ENCODE results near the gene MYBPHL.

The MYBPHL gene

DNA sequence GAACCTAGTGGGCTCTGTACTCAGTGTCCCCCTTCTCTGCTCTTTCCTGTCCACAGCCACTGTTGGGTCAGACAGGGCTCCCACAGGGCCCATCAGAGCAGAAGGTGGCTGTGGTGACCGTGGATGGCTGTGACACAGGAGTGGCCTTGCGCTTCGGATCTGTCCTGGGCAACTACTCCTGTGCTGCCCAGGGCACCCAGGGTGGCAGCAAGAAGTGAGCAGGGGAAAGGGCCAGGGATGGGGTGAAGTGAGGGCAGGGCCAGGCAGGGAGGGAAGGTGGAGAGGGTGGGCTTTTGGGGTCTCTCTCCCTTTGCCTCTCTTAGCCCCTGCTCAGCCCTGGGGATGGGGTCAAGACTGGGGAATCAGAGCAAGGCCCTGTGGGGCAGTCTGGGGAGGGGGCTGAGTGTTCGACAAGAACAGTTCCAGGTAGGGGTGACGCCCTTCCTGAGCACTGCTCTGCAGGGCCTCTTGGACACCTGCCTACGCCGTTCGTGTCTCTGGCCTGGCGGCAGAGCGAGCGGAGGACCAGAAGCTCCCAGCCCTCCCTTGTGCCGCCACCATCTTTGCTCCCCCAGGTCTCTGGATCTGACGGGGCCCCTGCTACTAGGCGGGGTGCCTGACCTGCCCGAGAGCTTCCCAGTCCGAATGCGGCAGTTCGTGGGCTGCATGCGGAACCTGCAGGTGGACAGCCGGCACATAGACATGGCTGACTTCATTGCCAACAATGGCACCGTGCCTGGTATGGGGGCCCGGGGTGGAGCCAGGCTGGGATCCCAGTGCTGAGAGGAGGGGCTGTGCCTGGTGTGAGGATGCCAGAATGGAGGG is 44.4 kb downstream of the MYBPHL start:
- no peak overlapping the region for H3K27ac ChIP-seq (replicated peaks; ENCODE audit: low read length)
- peaks cover 0 to 2% of the 10 kb centered on the region in 2 donors for H3K9me3 ChIP-seq (replicated peaks in 1 of 2; ENCODE audit: control insufficient read depth in 2 of 2, insufficient read depth in 1 of 2, low read depth in 1 of 2, low read length in 2 of 2)
- peaks cover 21% of the 10 kb centered on the region for H3K79me1 ChIP-seq (ENCODE audit: low read depth, low read length)
- no peak for DNase-seq (ENCODE audit: low spot score)
- peaks cover 64 to 90% of the 10 kb centered on the region in 2 donors for H3K36me3 ChIP-seq (replicated peaks in 1 of 2; ENCODE audit: control insufficient read depth in 2 of 2, insufficient read depth in 2 of 2, low read length in 2 of 2)
- H3K14ac ChIP-seq (ENCODE audit: low read length): no peak overlapping the region
- H3K4me2 ChIP-seq (ENCODE audit: insufficient read depth, low read length, poor library complexity, severe bottlenecking): no peak overlapping the region
- peak overlapping the region; percentile 80 for H2BK5ac ChIP-seq (ENCODE audit: low read length)
- H3K27me3 ChIP-seq (ENCODE audit: control insufficient read depth in 3 of 3, insufficient read depth in 3 of 3, low read depth in 1 of 3, low read length in 3 of 3): no peaks in the 10 kb centered on the region
- H4K91ac ChIP-seq (ENCODE audit: low read depth, low read length, poor library complexity): peak overlapping the region; percentile 87
- H2BK12ac ChIP-seq (ENCODE audit: low read length): peak overlapping the region; percentile 75
- H2AFZ ChIP-seq (ENCODE audit: low read length): no peak overlapping the region
- peaks cover 27 to 35% of the 10 kb centered on the region in 2 donors for H3K4me1 ChIP-seq (ENCODE audit: control insufficient read depth in 2 of 2, insufficient read depth in 1 of 2, low read depth in 1 of 2, low read length in 2 of 2)
- H3K9ac ChIP-seq (ENCODE audit: low read depth, low read length, poor library complexity): peak overlapping the region; percentile 50
- peak overlapping the region; percentile 70 for H3K23ac ChIP-seq (ENCODE audit: low read depth, low read length, poor library complexity)
- peak overlapping the region; percentile 84 for H3K18ac ChIP-seq (ENCODE audit: low read length)
- H2BK120ac ChIP-seq (ENCODE audit: low read depth, low read length): no peak overlapping the region
- peak overlapping the region; percentile 74 for H2BK15ac ChIP-seq (ENCODE audit: low read length)
- H2AK5ac ChIP-seq (ENCODE audit: low read depth, low read length): peak overlapping the region; percentile 94
- no peak overlapping the region for H4K8ac ChIP-seq (ENCODE audit: low read depth, low read length)
- H3K4ac ChIP-seq (ENCODE audit: low read length): no peak overlapping the region
- WGBS, 2 donors (ENCODE audit: extremely low coverage in 2 of 2, insufficient read length in 2 of 2, insufficient replicate concordance in 1 of 2): no CpG with 5 or more reads among the region's 22 CpGs
- H3K4me3 ChIP-seq (ENCODE audit: low read length in 2 of 2): no peak overlapping the region

DNA sequence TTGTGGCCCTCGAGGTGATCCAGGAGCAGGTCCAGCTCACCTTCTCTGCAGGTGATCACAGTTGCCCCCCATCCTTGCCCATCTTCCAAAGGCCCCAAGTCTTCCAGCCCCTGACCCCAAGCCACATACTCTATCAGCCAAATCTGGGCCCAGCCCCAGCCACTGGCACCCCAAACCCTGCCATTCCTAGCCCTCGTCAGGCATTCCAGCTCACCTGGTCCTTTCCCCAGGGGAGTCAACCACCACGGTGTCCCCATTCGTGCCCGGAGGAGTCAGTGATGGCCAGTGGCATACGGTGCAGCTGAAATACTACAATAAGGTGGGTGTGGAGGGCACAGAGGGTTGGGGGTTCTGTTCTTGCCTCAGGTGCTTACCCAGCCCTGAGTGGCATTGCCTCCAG is 45.2 kb downstream of the MYBPHL start:
- Histone ChIP-seq H2BK15ac (ENCODE audit: low read length) (peak overlapping the region; percentile 30), H3K18ac (ENCODE audit: low read length) (peak overlapping the region; percentile 92), H2BK12ac (ENCODE audit: low read length) (peak overlapping the region; percentile 91), H3K4me3 (ENCODE audit: low read length in 2 of 2) (no peak overlapping the region), H2AFZ (ENCODE audit: low read length) (no peak overlapping the region), H3K4ac (ENCODE audit: low read length) (no peak overlapping the region), H3K9ac (ENCODE audit: low read depth, low read length, poor library complexity) (peak overlapping the region; percentile 27), H4K8ac (ENCODE audit: low read depth, low read length) (no peak overlapping the region), H4K91ac (ENCODE audit: low read depth, low read length, poor library complexity) (no peak overlapping the region), H2BK5ac (ENCODE audit: low read length) (peak overlapping the region; percentile 80), H3K4me1 (ENCODE audit: control insufficient read depth in 2 of 2, insufficient read depth in 1 of 2, low read depth in 1 of 2, low read length in 2 of 2) (peaks cover 30 to 37% of the 10 kb centered on the region in 2 donors), H3K27ac (replicated peaks; ENCODE audit: low read length) (no peak overlapping the region), H3K36me3 (replicated peaks in 1 of 2; ENCODE audit: control insufficient read depth in 2 of 2, insufficient read depth in 2 of 2, low read length in 2 of 2) (peaks cover 58 to 89% of the 10 kb centered on the region in 2 donors), H3K79me1 (ENCODE audit: low read depth, low read length) (peaks cover 21% of the 10 kb centered on the region), H3K23ac (ENCODE audit: low read depth, low read length, poor library complexity) (peak overlapping the region; percentile 70), H2BK120ac (ENCODE audit: low read depth, low read length) (peak overlapping the region; percentile 97), H3K27me3 (ENCODE audit: control insufficient read depth in 3 of 3, insufficient read depth in 3 of 3, low read depth in 1 of 3, low read length in 3 of 3) (no peaks in the 10 kb centered on the region), H2AK5ac (ENCODE audit: low read depth, low read length) (peak overlapping the region; percentile 84), H3K4me2 (ENCODE audit: insufficient read depth, low read length, poor library complexity, severe bottlenecking) (no peak overlapping the region), H3K14ac (ENCODE audit: low read length) (no peak overlapping the region), H3K9me3 (replicated peaks in 1 of 2; ENCODE audit: control insufficient read depth in 2 of 2, insufficient read depth in 1 of 2, low read depth in 1 of 2, low read length in 2 of 2) (peaks cover 0 to 2% of the 10 kb centered on the region in 2 donors)
- no peak for DNase-seq (ENCODE audit: low spot score)
- WGBS, 2 donors (ENCODE audit: extremely low coverage in 2 of 2, insufficient read length in 2 of 2, insufficient replicate concordance in 1 of 2): no CpG with 5 or more reads among the region's 6 CpGs

DNA sequence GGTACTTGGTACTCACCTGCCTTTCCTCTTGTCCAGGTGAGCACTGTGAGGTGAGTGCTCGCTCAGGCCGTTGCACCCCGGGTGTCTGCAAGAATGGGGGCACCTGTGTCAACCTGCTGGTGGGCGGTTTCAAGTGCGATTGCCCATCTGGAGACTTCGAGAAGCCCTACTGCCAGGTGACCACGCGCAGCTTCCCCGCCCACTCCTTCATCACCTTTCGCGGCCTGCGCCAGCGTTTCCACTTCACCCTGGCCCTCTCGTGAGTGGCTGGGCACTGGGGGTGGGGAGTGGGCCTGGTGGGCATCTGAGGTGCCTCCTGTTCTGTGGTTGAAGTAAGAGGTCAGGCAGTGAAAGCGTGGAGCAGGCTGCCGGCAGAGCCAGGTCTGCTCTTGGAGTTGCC is 45.8 kb downstream of the MYBPHL start:
- Histone ChIP-seq H3K14ac (ENCODE audit: low read length) (no peak overlapping the region), H2AFZ (ENCODE audit: low read length) (no peak overlapping the region), H4K8ac (ENCODE audit: low read depth, low read length) (no peak overlapping the region), H3K36me3 (replicated peaks in 1 of 2; ENCODE audit: control insufficient read depth in 2 of 2, insufficient read depth in 2 of 2, low read length in 2 of 2) (peaks cover 54 to 91% of the 10 kb centered on the region in 2 donors), H3K4me3 (ENCODE audit: low read length in 2 of 2) (no peak overlapping the region), H3K4ac (ENCODE audit: low read length) (peak overlapping the region; percentile 79), H3K9me3 (replicated peaks in 1 of 2; ENCODE audit: control insufficient read depth in 2 of 2, insufficient read depth in 1 of 2, low read depth in 1 of 2, low read length in 2 of 2) (peaks cover 0 to 2% of the 10 kb centered on the region in 2 donors), H4K91ac (ENCODE audit: low read depth, low read length, poor library complexity) (peak overlapping the region; percentile 76), H3K18ac (ENCODE audit: low read length) (peak overlapping the region; percentile 92), H3K9ac (ENCODE audit: low read depth, low read length, poor library complexity) (peak overlapping the region; percentile 2), H2BK15ac (ENCODE audit: low read length) (peak overlapping the region; percentile 30), H2BK120ac (ENCODE audit: low read depth, low read length) (peak overlapping the region; percentile 97), H2BK12ac (ENCODE audit: low read length) (peak overlapping the region; percentile 91), H3K27me3 (ENCODE audit: control insufficient read depth in 3 of 3, insufficient read depth in 3 of 3, low read depth in 1 of 3, low read length in 3 of 3) (no peaks in the 10 kb centered on the region), H3K4me2 (ENCODE audit: insufficient read depth, low read length, poor library complexity, severe bottlenecking) (no peak overlapping the region), H3K23ac (ENCODE audit: low read depth, low read length, poor library complexity) (peak overlapping the region; percentile 70), H3K79me1 (ENCODE audit: low read depth, low read length) (peaks cover 21% of the 10 kb centered on the region), H2BK5ac (ENCODE audit: low read length) (peak overlapping the region; percentile 80), H2AK5ac (ENCODE audit: low read depth, low read length) (peak overlapping the region; percentile 84), H3K4me1 (ENCODE audit: control insufficient read depth in 2 of 2, insufficient read depth in 1 of 2, low read depth in 1 of 2, low read length in 2 of 2) (peaks cover 32 to 40% of the 10 kb centered on the region in 2 donors), H3K27ac (replicated peaks; ENCODE audit: low read length) (peak overlapping the region; percentile 86)
- no CpG with 5 or more reads among the region's 16 CpGs for WGBS, 2 donors (ENCODE audit: extremely low coverage in 2 of 2, insufficient read length in 2 of 2, insufficient replicate concordance in 1 of 2)
- DNase-seq (ENCODE audit: low spot score): no peak

All from neuronal stem cell (in vitro differentiated cells).